OCI-LY3 (cell line): ENCODE results near the gene CCDC27.

Experiments
- CTCF ChIP-seq: fragments of 200-600, 300-600 bp; sonication (generic); IDR thresholded peaks from 2 replicates; pipeline ENCODE4 v1.5.1; 2014; ENCODE audit warnings: antibody characterized with exemption, low read length, low read depth
- EZH2phosphoT487 ChIP-seq: fragments of 200-600 bp; shearing (Covaris generic); IDR thresholded peaks from 2 replicates; pipeline ENCODE4 v1.6.1; 2018; ENCODE audit warnings: antibody characterized with exemption, mixed run types, low read depth

GRCh38 chr1:3729594-3730542, 22.4 kb upstream of the CCDC27 start:
- TF ChIP-seq CTCF (no peak), EZH2phosphoT487 (no peak)
